Esophagus squamous epithelium (tissue), 5 donors: ENCODE data around the gene BACH2. TPM values are rescaled to one million over a fixed set of nuclear protein-coding genes. Genes with fewer than 3 reads are reported as not detected.

Source experiments
- DNase-seq: peaks from one replicate; lab custom pipeline; 2025; lab: John Stamatoyannopoulos, UW
- H3K27ac ChIP-seq, 4 donors: fragments of 200-600 bp; sonication (generic); one replicate each; pipeline ENCODE4 v1.5.1; 2016 to 2019; ENCODE audit warnings: mild to moderate bottlenecking in 1 of 4
- H3K27me3 ChIP-seq, 4 donors: fragments of 200-600 bp; sonication (generic); 1 replicate in 3 of 4; 2 replicates in 1 of 4; pipeline versions ENCODE4 v1.5.1 to v1.6.0; 2017 to 2021; ENCODE audit warnings: antibody characterized with exemption in 1 of 4
- H3K36me3 ChIP-seq, 3 donors: fragments of 200-600 bp; sonication (generic); one replicate each; pipeline ENCODE4 v1.5.1; 2016 to 2019
- H3K4me1 ChIP-seq, 3 donors: fragments of 200-600 bp; sonication (generic); one replicate each; pipeline ENCODE4 v1.5.1; 2017 to 2019
- H3K4me3 ChIP-seq, 4 donors: fragments of 200-600 bp; sonication (generic); 1 replicate in 3 of 4; 2 replicates in 1 of 4; pipeline ENCODE4 v1.5.1; 2016 to 2019; ENCODE audit warnings: mild to moderate bottlenecking in 2 of 4, moderate library complexity in 1 of 4
- H3K9me3 ChIP-seq, 3 donors: fragments of 200-600 bp; sonication (generic); one replicate each; pipeline ENCODE4 v1.5.1; 2016 to 2019
- POLR2A ChIP-seq, 4 donors: fragments of 450-650 bp; IDR thresholded peaks; one replicate each; pipeline ENCODE4 v1.6.1; 2017; ENCODE audit warnings: antibody characterized with exemption in 4 of 4, mild to moderate bottlenecking in 4 of 4, moderate library complexity in 3 of 4
- WGBS, 2 donors: methylation state at CpG; one replicate each; pipeline ENCODE4 v1.1.5; 2018; 5-methylcytosine and 5-hydroxymethylcytosine counted together
- intact Hi-C: fragments of 100-400 bp; cut with DNase I; formaldehyde crosslinking; loops from one replicate; pipeline ENCODE4 v1.15.0; 2022
- total RNA-seq, 4 donors: library from RNA; depleted of rRNA; stranded (reverse); fragments of >200 nt; gene quantifications; one replicate each; pipeline ENCODE4 v1.1.0, GENCODE V29; 2016
- TF ChIP-seq, protein P1 (sequence below), 6 experiments: fragments of 450-650 bp in 4 of 6; fragments of 200-600 bp in 2 of 6; sonication (generic) in 2 of 6; IDR thresholded peaks; one replicate each; pipeline ENCODE4 v1.5.1; 2016 to 2019; ENCODE audit warnings: antibody characterized with exemption in 6 of 6, mild to moderate bottlenecking in 4 of 6, moderate library complexity in 4 of 6
- donor health status: DM: yes; HTN: yes; CAD: no.

The BACH2 gene
- total RNA-seq, 4 donors from 2014 or later, result 0.22 to 6.1 (median 0.66) TPM

GRCh38 chr6:89997456-89998445 lies 298.9 kb downstream of the BACH2 start:
- no peak for DNase-seq
- no peak overlapping the region for H3K27ac ChIP-seq
- no peaks in the 10 kb centered on the region for H3K27me3 ChIP-seq
- no peaks in the 10 kb centered on the region for H3K36me3 ChIP-seq
- intact Hi-C loops, result no loop called here
- peaks cover 3 to 35% (median 4%) of the 10 kb centered on the region in 3 donors for H3K4me1 ChIP-seq
- TF ChIP-seq POLR2A (IDR thresholded peaks at IDR 0.05), result no peak
- TF ChIP-seq, protein P1, sequence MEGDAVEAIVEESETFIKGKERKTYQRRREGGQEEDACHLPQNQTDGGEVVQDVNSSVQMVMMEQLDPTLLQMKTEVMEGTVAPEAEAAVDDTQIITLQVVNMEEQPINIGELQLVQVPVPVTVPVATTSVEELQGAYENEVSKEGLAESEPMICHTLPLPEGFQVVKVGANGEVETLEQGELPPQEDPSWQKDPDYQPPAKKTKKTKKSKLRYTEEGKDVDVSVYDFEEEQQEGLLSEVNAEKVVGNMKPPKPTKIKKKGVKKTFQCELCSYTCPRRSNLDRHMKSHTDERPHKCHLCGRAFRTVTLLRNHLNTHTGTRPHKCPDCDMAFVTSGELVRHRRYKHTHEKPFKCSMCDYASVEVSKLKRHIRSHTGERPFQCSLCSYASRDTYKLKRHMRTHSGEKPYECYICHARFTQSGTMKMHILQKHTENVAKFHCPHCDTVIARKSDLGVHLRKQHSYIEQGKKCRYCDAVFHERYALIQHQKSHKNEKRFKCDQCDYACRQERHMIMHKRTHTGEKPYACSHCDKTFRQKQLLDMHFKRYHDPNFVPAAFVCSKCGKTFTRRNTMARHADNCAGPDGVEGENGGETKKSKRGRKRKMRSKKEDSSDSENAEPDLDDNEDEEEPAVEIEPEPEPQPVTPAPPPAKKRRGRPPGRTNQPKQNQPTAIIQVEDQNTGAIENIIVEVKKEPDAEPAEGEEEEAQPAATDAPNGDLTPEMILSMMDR (IDR thresholded peaks at IDR 0.05), result no peak
- 55 to 73% methylated on average over 6 of the region's 6 CpGs for WGBS, 2 donors
- H3K4me3 ChIP-seq, result no peak overlapping the region
- H3K9me3 ChIP-seq, result no peaks in the 10 kb centered on the region

DNA sequence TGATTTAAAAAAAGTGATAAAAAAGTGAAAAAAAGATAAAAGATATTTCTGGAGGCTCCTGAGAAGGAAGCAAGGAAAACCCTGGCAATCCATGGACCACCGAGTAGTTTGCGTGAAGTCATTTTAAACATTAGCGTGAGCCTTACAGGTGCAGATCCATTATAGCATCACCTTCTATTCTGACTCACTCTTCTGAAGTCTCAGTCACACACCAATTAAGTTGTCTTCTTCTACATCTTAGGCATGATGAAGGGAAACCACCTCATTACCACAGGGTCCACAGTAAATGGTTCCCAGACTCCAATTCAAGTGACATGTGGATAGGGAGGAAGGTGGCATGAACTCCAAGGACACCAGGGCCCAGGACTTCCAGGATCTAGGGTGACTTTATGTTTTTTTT lies 303.2 kb downstream of the BACH2 start:
- Histone ChIP-seq H3K36me3 (no peaks in the 10 kb centered on the region), H3K27me3 (no peaks in the 10 kb centered on the region), H3K9me3 (no peaks in the 10 kb centered on the region), H3K4me3 (no peak overlapping the region), H3K4me1 (peaks cover 0 to 11% (median 0%) of the 10 kb centered on the region in 3 donors), H3K27ac (no peak overlapping the region)
- intact Hi-C loops, result no loop called here
- WGBS, 2 donors, result 92 to 100% methylated on average over 3 of the region's 3 CpGs
- DNase-seq, result no peak
- no peak for TF ChIP-seq POLR2A (IDR thresholded peaks at IDR 0.05)
- TF ChIP-seq, protein P1 (IDR thresholded peaks at IDR 0.05), result no peak

DNA sequence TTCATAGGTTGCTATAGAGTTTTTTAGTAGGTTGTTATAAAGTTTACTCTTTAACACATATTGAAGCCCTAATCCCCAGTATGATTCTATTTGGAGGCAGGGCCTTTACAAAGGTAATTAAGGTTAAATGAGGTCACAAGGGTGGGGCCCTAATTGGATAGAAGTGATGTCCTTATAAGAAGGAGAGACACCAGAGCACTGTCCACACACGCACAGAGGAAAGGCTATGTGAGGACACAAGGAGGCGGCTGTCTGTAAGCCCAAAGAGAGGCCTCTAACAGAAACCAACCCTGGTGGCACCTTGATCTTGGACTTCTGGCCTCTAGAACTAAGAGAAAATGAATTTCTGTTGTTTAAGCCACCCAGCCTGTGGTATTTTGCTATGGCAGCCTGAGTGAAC lies 303.8 kb downstream of the BACH2 start:
- intact Hi-C loops, result no loop called here
- DNase-seq, result no peak
- Histone ChIP-seq H3K9me3 (no peaks in the 10 kb centered on the region), H3K4me3 (no peak overlapping the region), H3K36me3 (no peaks in the 10 kb centered on the region), H3K4me1 (peaks cover 0 to 5% (median 0%) of the 10 kb centered on the region in 3 donors), H3K27me3 (no peaks in the 10 kb centered on the region), H3K27ac (no peak overlapping the region)
- 85 to 96% methylated on average over 2 of the region's 2 CpGs for WGBS, 2 donors
- TF ChIP-seq, protein P1 (IDR thresholded peaks at IDR 0.05), result no peak
- TF ChIP-seq POLR2A (IDR thresholded peaks at IDR 0.05), result no peak

- Histone ChIP-seq H3K27ac (no peak overlapping the region), H3K9me3 (no peaks in the 10 kb centered on the region), H3K36me3 (no peaks in the 10 kb centered on the region), H3K4me3 (no peak overlapping the region), H3K4me1 (peaks cover 0 to 15% (median 4%) of the 10 kb centered on the region in 3 donors), H3K27me3 (no peaks in the 10 kb centered on the region)
- 79 to 80% methylated on average over 4 of the region's 4 CpGs for WGBS, 2 donors
- DNase-seq, result no peak
- TF ChIP-seq, protein P1 (IDR thresholded peaks at IDR 0.05), result no peak
- no peak for TF ChIP-seq POLR2A (IDR thresholded peaks at IDR 0.05)
- intact Hi-C loops, result no loop called here
Measured at GRCh38 chr6:89989742-89990141, 306.9 kb downstream of the BACH2 start.

- intact Hi-C loops, result no loop called here
- no peak for DNase-seq
- TF ChIP-seq POLR2A (IDR thresholded peaks at IDR 0.05), result no peak
- TF ChIP-seq, protein P1 (IDR thresholded peaks at IDR 0.05), result no peak
- Histone ChIP-seq H3K27ac (no peak overlapping the region), H3K4me3 (no peak overlapping the region), H3K27me3 (no peaks in the 10 kb centered on the region), H3K36me3 (no peaks in the 10 kb centered on the region), H3K9me3 (no peaks in the 10 kb centered on the region), H3K4me1 (peaks cover 0 to 16% (median 4%) of the 10 kb centered on the region in 3 donors)
- 73 to 79% methylated on average over 2 of the region's 2 CpGs for WGBS, 2 donors
Measured at GRCh38 chr6:89987830-89988229, 308.8 kb downstream of the BACH2 start.
